ENCODE results near the gene PPP1R7. TPM values are rescaled to one million over a fixed set of nuclear protein-coding genes. Genes with fewer than 3 reads are reported as not detected.

The PPP1R7 gene
- total RNA-seq, 3 donors from 2014 or later (not counting 1 experiment from before 2014, with no cell fraction given), result 57.8 to 66.3 (median 60.4) TPM

- Histone ChIP-seq H3K36me3 (ENCODE audit: control insufficient read depth, insufficient read depth, low read length) (no peaks in the 10 kb centered on the region), H3K4me1 (ENCODE audit: control insufficient read depth, insufficient read depth, low read length) (no peaks in the 10 kb centered on the region), H3K27me3 (ENCODE audit: control insufficient read depth, insufficient read depth, low read length) (no peaks in the 10 kb centered on the region), H3K27ac (ENCODE audit: low read length) (no peak within 1 kb of the TSS), H3K4me3 (ENCODE audit: low read length) (no peak within 1 kb of the TSS), H3K9me3 (ENCODE audit: control insufficient read depth, insufficient read depth, low read length) (no peaks in the 10 kb centered on the region)
- Mint-ChIP-seq H3K4me3 (no peak within 1 kb of the TSS), H3K9me3 (no peaks in the 10 kb centered on the region), H3K27me3 (ENCODE audit: low read depth in 2 of 2) (no peaks in the 10 kb centered on the region), H3K27ac (no peak within 1 kb of the TSS), H3K36me3 (no peaks in the 10 kb centered on the region), H3K4me1 (no peaks in the 10 kb centered on the region)
- intact Hi-C loops (cut with micrococcal nuclease), result no loop called here
- no peak for ATAC-seq
- DNase-seq, result no peak
- no peak for TF ChIP-seq CTCF (IDR thresholded peaks at IDR 0.05)
- 82% methylated on average over 21 of the region's 21 CpGs for WGBS (ENCODE audit: insufficient coverage)
These were observed 38.3 kb downstream of the PPP1R7 start, which contains the start of gene ANO7 for GRCh38 chr2:241188361-241189092. ANO7 (plus strand) TSS chr2:241188677; CDS start chr2:241190064, 1,387 bp downstream.

- H3K4me3 Mint-ChIP-seq, result no peak overlapping the region
- 93% methylated on average over 32 of the region's 32 CpGs for WGBS (ENCODE audit: insufficient coverage)
- Histone ChIP-seq H3K36me3 (ENCODE audit: control insufficient read depth, insufficient read depth, low read length) (no peaks in the 10 kb centered on the region), H3K9me3 (ENCODE audit: control insufficient read depth, insufficient read depth, low read length) (no peaks in the 10 kb centered on the region), H3K4me3 (ENCODE audit: low read length) (no peak overlapping the region), H3K27ac (ENCODE audit: low read length) (no peak overlapping the region), H3K4me1 (ENCODE audit: control insufficient read depth, insufficient read depth, low read length) (no peaks in the 10 kb centered on the region), H3K27me3 (ENCODE audit: control insufficient read depth, insufficient read depth, low read length) (no peaks in the 10 kb centered on the region)
- no peaks in the 10 kb centered on the region for H3K36me3 Mint-ChIP-seq
- no peaks in the 10 kb centered on the region for H3K9me3 Mint-ChIP-seq
- no peaks in the 10 kb centered on the region for H3K27me3 Mint-ChIP-seq (ENCODE audit: low read depth in 2 of 2)
- no peaks in the 10 kb centered on the region for H3K4me1 Mint-ChIP-seq
- intact Hi-C loops (cut with micrococcal nuclease), result no loop called here
- no peak for DNase-seq
- no peak for TF ChIP-seq CTCF (IDR thresholded peaks at IDR 0.05)
- no peak overlapping the region for H3K27ac Mint-ChIP-seq
- ATAC-seq, result no peak
These were observed 39.0 kb downstream of the PPP1R7 start for GRCh38 chr2:241189093-241189855.

- DNase-seq, result no peak
- H3K36me3 ChIP-seq (ENCODE audit: control insufficient read depth, insufficient read depth, low read length), result no peaks in the 10 kb centered on the region
- no peak overlapping the region for H3K27ac Mint-ChIP-seq
- no peaks in the 10 kb centered on the region for H3K4me1 ChIP-seq (ENCODE audit: control insufficient read depth, insufficient read depth, low read length)
- H3K27me3 ChIP-seq (ENCODE audit: control insufficient read depth, insufficient read depth, low read length), result no peaks in the 10 kb centered on the region
- H3K36me3 Mint-ChIP-seq, result no peaks in the 10 kb centered on the region
- H3K4me1 Mint-ChIP-seq, result no peaks in the 10 kb centered on the region
- ATAC-seq, result no peak
- no peaks in the 10 kb centered on the region for H3K9me3 ChIP-seq (ENCODE audit: control insufficient read depth, insufficient read depth, low read length)
- WGBS (ENCODE audit: insufficient coverage), result 93% methylated on average over 15 of the region's 15 CpGs
- no peak for TF ChIP-seq CTCF (IDR thresholded peaks at IDR 0.05)
- no peak overlapping the region for H3K4me3 ChIP-seq (ENCODE audit: low read length)
- H3K27ac ChIP-seq (ENCODE audit: low read length), result no peak overlapping the region
- no peaks in the 10 kb centered on the region for H3K27me3 Mint-ChIP-seq (ENCODE audit: low read depth in 2 of 2)
- no peaks in the 10 kb centered on the region for H3K9me3 Mint-ChIP-seq
- intact Hi-C loops (cut with micrococcal nuclease), result no loop called here
- no peak overlapping the region for H3K4me3 Mint-ChIP-seq
These were observed 39.6 kb downstream of the PPP1R7 start for GRCh38 chr2:241189856-241190201.
